Ishikawa (cell line): ENCODE results near the gene PSMF1.

ENCODE experiments used
- RAD21 ChIP-seq: IDR thresholded peaks from 2 replicates; pipeline ENCODE4 v1.6.1; 2012; ENCODE audit warnings: low read depth
- TEAD4 ChIP-seq: IDR thresholded peaks from 2 replicates; pipeline ENCODE4 v1.6.1; 2012
- TF ChIP-seq, protein P1 (sequence below): IDR thresholded peaks from 2 replicates; pipeline ENCODE4 v1.6.1; 2012; ENCODE audit warnings: low read depth, mild to moderate bottlenecking

DNA sequence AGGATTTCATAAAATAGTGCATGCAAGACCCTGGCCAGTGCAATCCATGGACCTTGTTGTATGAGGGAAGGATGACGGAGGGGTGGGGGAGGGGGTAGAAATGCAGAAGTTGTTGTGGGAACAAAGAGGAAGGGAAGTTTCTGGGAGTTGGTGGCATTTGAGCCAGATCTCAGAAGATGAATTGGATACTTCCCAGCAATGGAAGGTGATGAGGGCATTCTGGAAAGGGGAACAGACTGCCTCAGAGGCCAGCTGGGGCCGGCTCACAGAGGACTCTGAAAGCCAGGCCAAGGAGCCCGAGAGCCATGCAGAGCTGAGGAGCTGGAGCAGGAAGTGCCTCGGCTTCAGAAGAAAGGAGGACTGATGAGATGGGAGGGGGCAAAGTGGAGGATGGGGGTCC lies 63.7 kb downstream of the PSMF1 start:
- TF ChIP-seq RAD21 (no peak), TEAD4 (no peak)
- TF ChIP-seq, protein P1, sequence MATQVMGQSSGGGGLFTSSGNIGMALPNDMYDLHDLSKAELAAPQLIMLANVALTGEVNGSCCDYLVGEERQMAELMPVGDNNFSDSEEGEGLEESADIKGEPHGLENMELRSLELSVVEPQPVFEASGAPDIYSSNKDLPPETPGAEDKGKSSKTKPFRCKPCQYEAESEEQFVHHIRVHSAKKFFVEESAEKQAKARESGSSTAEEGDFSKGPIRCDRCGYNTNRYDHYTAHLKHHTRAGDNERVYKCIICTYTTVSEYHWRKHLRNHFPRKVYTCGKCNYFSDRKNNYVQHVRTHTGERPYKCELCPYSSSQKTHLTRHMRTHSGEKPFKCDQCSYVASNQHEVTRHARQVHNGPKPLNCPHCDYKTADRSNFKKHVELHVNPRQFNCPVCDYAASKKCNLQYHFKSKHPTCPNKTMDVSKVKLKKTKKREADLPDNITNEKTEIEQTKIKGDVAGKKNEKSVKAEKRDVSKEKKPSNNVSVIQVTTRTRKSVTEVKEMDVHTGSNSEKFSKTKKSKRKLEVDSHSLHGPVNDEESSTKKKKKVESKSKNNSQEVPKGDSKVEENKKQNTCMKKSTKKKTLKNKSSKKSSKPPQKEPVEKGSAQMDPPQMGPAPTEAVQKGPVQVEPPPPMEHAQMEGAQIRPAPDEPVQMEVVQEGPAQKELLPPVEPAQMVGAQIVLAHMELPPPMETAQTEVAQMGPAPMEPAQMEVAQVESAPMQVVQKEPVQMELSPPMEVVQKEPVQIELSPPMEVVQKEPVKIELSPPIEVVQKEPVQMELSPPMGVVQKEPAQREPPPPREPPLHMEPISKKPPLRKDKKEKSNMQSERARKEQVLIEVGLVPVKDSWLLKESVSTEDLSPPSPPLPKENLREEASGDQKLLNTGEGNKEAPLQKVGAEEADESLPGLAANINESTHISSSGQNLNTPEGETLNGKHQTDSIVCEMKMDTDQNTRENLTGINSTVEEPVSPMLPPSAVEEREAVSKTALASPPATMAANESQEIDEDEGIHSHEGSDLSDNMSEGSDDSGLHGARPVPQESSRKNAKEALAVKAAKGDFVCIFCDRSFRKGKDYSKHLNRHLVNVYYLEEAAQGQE, result no peak
